T-cell (primary cell): ENCODE results near the gene ZNF200. TPM values are rescaled to one million over a fixed set of nuclear protein-coding genes. Genes with fewer than 3 reads are reported as not detected.
"Not testable (repeated sequence)": the region's sequence is repeated elsewhere in the genome, so short reads cannot be mapped to it uniquely, and the experiment has no call there.

Experiments used
- ATAC-seq, 4 experiments: fragments of 200-7000 bp in 3 of 4; fragments of 150-1000 bp in 1 of 4; cut with Tn5 transposase; replicated peaks in 1 of 4; 1 replicate in 3 of 4; 2 replicates in 1 of 4; pipeline ENCODE4 v1.10.0; 2021; ENCODE audit warnings: moderate library complexity in 3 of 4, mild to moderate bottlenecking in 2 of 4, moderate number of reproducible peaks in 1 of 4
- CTCF ChIA-PET, 2 donors: fragments of 300-600 bp; sonication (Branson Sonifier 250); formaldehyde crosslinking; loops; one replicate each; lab custom pipeline; 2022; ENCODE audit warnings: antibody characterized with exemption in 2 of 2; lab: Charles Lee
- POLR2A ChIA-PET, 2 donors: fragments of 300-600 bp; sonication (Branson Sonifier 250); formaldehyde crosslinking; loops; one replicate each; lab custom pipeline; 2022; ENCODE audit warnings: antibody characterized with exemption in 2 of 2; lab: Charles Lee
- DNase-seq, 35 experiments: peaks; one replicate each; pipeline versions ENCODE4 v3.0.0 to v3.0.0-alpha.2; 2013 to 2023
- H3K27ac ChIP-seq: one replicate; pipeline ENCODE4 v1.5.1; 2013; ENCODE audit warnings: low read length
- H3K27me3 ChIP-seq, 2 experiments: replicated peaks in 1 of 2; 1 replicate in 1 of 2; 2 replicates in 1 of 2; pipeline versions ENCODE4 v1.6.1 to v1.7.0; 2013; ENCODE audit warnings: low read length in 1 of 2, mixed read lengths in 1 of 2; ENCODE audit not compliant: control insufficient read depth in 2 of 2, insufficient read depth in 2 of 2; ENCODE audit errors: extremely low read depth in 1 of 2
- H3K36me3 ChIP-seq, 2 donors: 1 replicate in 1 of 2; 2 replicates in 1 of 2; pipeline versions ENCODE4 v1.6.1 to v1.7.0; 2013; ENCODE audit warnings: low read length in 1 of 2; ENCODE audit not compliant: control insufficient read depth in 2 of 2, insufficient read depth in 1 of 2; ENCODE audit errors: extremely low read depth in 1 of 2
- H3K4me1 ChIP-seq, 2 experiments: 1 replicate in 1 of 2; 2 replicates in 1 of 2; pipeline versions ENCODE4 v1.6.1 to v1.7.0; 2013; ENCODE audit warnings: low read length in 2 of 2, mixed read lengths in 1 of 2; ENCODE audit not compliant: insufficient read depth in 2 of 2, control insufficient read depth in 1 of 2; ENCODE audit errors: extremely low read depth in 1 of 2
- H3K4me3 ChIP-seq, 2 donors: 1 replicate in 1 of 2; 2 replicates in 1 of 2; pipeline versions ENCODE4 v1.5.1 to v1.7.0; 2013; ENCODE audit warnings: mild to moderate bottlenecking in 2 of 2, low read length in 1 of 2, moderate library complexity in 1 of 2; ENCODE audit not compliant: control insufficient read depth in 1 of 2; ENCODE audit errors: extremely low read depth in 1 of 2
- H3K9me3 ChIP-seq: 2 replicates; pipeline ENCODE4 v1.7.0; 2013
- H3K27ac Mint-ChIP-seq, 2 donors: one replicate each; pipeline ENCODE4 v1.8.0; 2020 to 2021; ENCODE audit warnings: mild to moderate bottlenecking in 2 of 2, mixed read lengths in 2 of 2
- H3K27me3 Mint-ChIP-seq, 2 donors: one replicate each; pipeline ENCODE4 v1.8.0; 2021 to 2022; ENCODE audit warnings: mixed read lengths in 2 of 2
- H3K36me3 Mint-ChIP-seq: one replicate; pipeline ENCODE4 v1.8.0; 2021; ENCODE audit warnings: mixed read lengths
- H3K4me1 Mint-ChIP-seq, 3 donors: one replicate each; pipeline ENCODE4 v1.8.0; 2020 to 2022; ENCODE audit warnings: mixed read lengths in 3 of 3, mild to moderate bottlenecking in 1 of 3
- H3K4me3 Mint-ChIP-seq, 3 donors: one replicate each; pipeline ENCODE4 v1.8.0; 2020 to 2022; ENCODE audit warnings: mild to moderate bottlenecking in 3 of 3, mixed read lengths in 3 of 3, moderate library complexity in 3 of 3
- H3K9me3 Mint-ChIP-seq, 3 donors: one replicate each; pipeline ENCODE4 v1.8.0; 2020 to 2022; ENCODE audit warnings: mixed read lengths in 3 of 3
- WGBS: methylation state at CpG from one replicate; pipeline ENCODE4 v1.1.5; 2013; ENCODE audit warnings: missing lambda C conversion rate; ENCODE audit not compliant: insufficient coverage; 5-methylcytosine and 5-hydroxymethylcytosine counted together
- total RNA-seq, 35 experiments: library from RNA in 6 of 35; stranded (reverse) in 6 of 35; fragments of 120-200 nt in 1 of 35; gene quantifications; one replicate each; pipeline versions ENCODE4 v1.2.1 to v1.2.4 and lab custom pipeline; 2013 to 2026

ZNF200 gene
- total RNA-seq, 5 donors from 2014 or later (not counting 1 experiment from before 2014, with no cell fraction given): 7.6 to 21.3 (median 20.1) TPM

GRCh38 chr16:3281222-3281820 is 46.4 kb upstream of the ZNF200 start:
- Mint-ChIP-seq H3K27ac (no peak overlapping the region), H3K4me3 (peak overlapping the region; percentile 28 to 93 (median 85)), H3K27me3 (peaks cover 0 to 1% of the 10 kb centered on the region in 2 donors), H3K4me1 (peaks cover 30 to 41% (median 32%) of the 10 kb centered on the region in 3 donors), H3K36me3 (peaks cover 20% of the 10 kb centered on the region), H3K9me3 (peaks cover 0 to 4% (median 1%) of the 10 kb centered on the region in 3 donors)
- POLR2A ChIA-PET: no interaction called here
- WGBS: 93% methylated on average over 4 of the region's 6 CpGs
- H3K4me1 ChIP-seq: peaks cover 12 to 32% of the 10 kb centered on the region in 2 experiments
- no peak overlapping the region for H3K27ac ChIP-seq
- H3K27me3 ChIP-seq: peaks cover 0 to 13% of the 10 kb centered on the region in 2 experiments
- DNase-seq (no peak), ATAC-seq (no peak)
- H3K9me3 ChIP-seq: no peaks in the 10 kb centered on the region
- CTCF ChIA-PET: no interaction called here
- no peak overlapping the region for H3K4me3 ChIP-seq
- H3K36me3 ChIP-seq: peaks cover 3 to 9% of the 10 kb centered on the region in 2 donors

GRCh38 chr16:3276679-3277078 is 41.7 kb upstream of the ZNF200 start:
- peaks cover 0 to 4% (median 0%) of the 10 kb centered on the region in 3 donors for H3K4me1 Mint-ChIP-seq
- WGBS: 72% methylated on average over 2 of the region's 5 CpGs
- H3K36me3 Mint-ChIP-seq: no peaks in the 10 kb centered on the region
- DNase-seq (no peak), ATAC-seq (no peak)
- Histone ChIP-seq H3K27ac (no peak overlapping the region), H3K27me3 (peaks cover 0 to 13% of the 10 kb centered on the region in 2 experiments), H3K4me3 (no peak overlapping the region), H3K4me1 (peaks cover 0 to 2% of the 10 kb centered on the region in 2 experiments), H3K9me3 (no peaks in the 10 kb centered on the region), H3K36me3 (no peaks in the 10 kb centered on the region)
- H3K9me3 Mint-ChIP-seq: peaks cover 0 to 11% (median 6%) of the 10 kb centered on the region in 3 donors
- CTCF ChIA-PET: no interaction called here
- no peak overlapping the region for H3K4me3 Mint-ChIP-seq
- H3K27ac Mint-ChIP-seq: no peak overlapping the region
- peaks cover 0 to 1% of the 10 kb centered on the region in 2 donors for H3K27me3 Mint-ChIP-seq
- POLR2A ChIA-PET: interaction anchor here in 1 of 2 donors (0.6 kb wide), 1 partner anchor 12 kb away, joined by 3 read pairs; no protein-coding TSS in a partner anchor

- ATAC-seq: no peak
- POLR2A ChIA-PET: no interaction called here
- H3K27ac Mint-ChIP-seq: no peak overlapping the region
- peaks cover 0 to 1% (median 0%) of the 10 kb centered on the region in 3 donors for H3K4me1 Mint-ChIP-seq
- H3K36me3 Mint-ChIP-seq: no peaks in the 10 kb centered on the region
- no peaks in the 10 kb centered on the region for H3K27me3 Mint-ChIP-seq
- peaks cover 0 to 11% (median 6%) of the 10 kb centered on the region in 3 donors for H3K9me3 Mint-ChIP-seq
- CTCF ChIA-PET: no interaction called here
- no peaks in the 10 kb centered on the region for H3K4me1 ChIP-seq
- H3K4me3 Mint-ChIP-seq: no peak overlapping the region
- peaks cover 0 to 7% of the 10 kb centered on the region in 2 experiments for H3K27me3 ChIP-seq
- H3K36me3 ChIP-seq: no peaks in the 10 kb centered on the region
- H3K27ac ChIP-seq: no peak overlapping the region
- H3K4me3 ChIP-seq: no peak overlapping the region
- no peak for DNase-seq
- no peaks in the 10 kb centered on the region for H3K9me3 ChIP-seq
These were observed 40.0 kb upstream of the ZNF200 start for GRCh38 chr16:3274947-3275346.

GRCh38 chr16:3274490-3274889 is 39.5 kb upstream of the ZNF200 start:
- Histone ChIP-seq H3K4me3 (no peak overlapping the region), H3K9me3 (no peaks in the 10 kb centered on the region), H3K27me3 (peaks cover 0 to 7% of the 10 kb centered on the region in 2 experiments), H3K27ac (no peak overlapping the region), H3K36me3 (no peaks in the 10 kb centered on the region), H3K4me1 (no peaks in the 10 kb centered on the region)
- ChIA-PET POLR2A (no interaction called here), CTCF (no interaction called here)
- 100% methylated on average over 1 of the region's 4 CpGs for WGBS
- peaks cover 0 to 1% (median 0%) of the 10 kb centered on the region in 3 donors for H3K4me1 Mint-ChIP-seq
- H3K9me3 Mint-ChIP-seq: peaks cover 0 to 11% (median 6%) of the 10 kb centered on the region in 3 donors
- H3K36me3 Mint-ChIP-seq: peaks cover 2% of the 10 kb centered on the region
- ATAC-seq (no peak), DNase-seq (no peak)
- no peak overlapping the region for H3K27ac Mint-ChIP-seq
- H3K4me3 Mint-ChIP-seq: no peak overlapping the region
- H3K27me3 Mint-ChIP-seq: no peaks in the 10 kb centered on the region

GRCh38 chr16:3271281-3271680 is 36.3 kb upstream of the ZNF200 start:
- H3K9me3 ChIP-seq, H3K27ac ChIP-seq, H3K36me3 ChIP-seq, H3K27me3 Mint-ChIP-seq, H3K27ac Mint-ChIP-seq, POLR2A ChIA-PET, CTCF ChIA-PET, H3K4me1 ChIP-seq, H3K4me1 Mint-ChIP-seq, H3K4me3 ChIP-seq, DNase-seq, ATAC-seq, H3K27me3 ChIP-seq, H3K4me3 Mint-ChIP-seq: not testable (repeated sequence)
- Mint-ChIP-seq H3K9me3 (peaks cover 0 to 12% (median 8%) of the 10 kb centered on the region in 3 donors), H3K36me3 (peaks cover 26% of the 10 kb centered on the region)
- WGBS: no CpG with 5 or more reads among the region's 22 CpGs

GRCh38 chr16:3270718-3271117 is 35.8 kb upstream of the ZNF200 start:
- H3K27ac ChIP-seq, DNase-seq, H3K4me3 ChIP-seq, H3K9me3 ChIP-seq, ATAC-seq, H3K4me1 Mint-ChIP-seq, H3K27ac Mint-ChIP-seq, H3K27me3 Mint-ChIP-seq, H3K27me3 ChIP-seq, H3K4me1 ChIP-seq, H3K4me3 Mint-ChIP-seq, POLR2A ChIA-PET, CTCF ChIA-PET: not testable (repeated sequence)
- WGBS: no CpG with 5 or more reads among the region's 5 CpGs
- Mint-ChIP-seq H3K36me3 (peaks cover 27% of the 10 kb centered on the region), H3K9me3 (peaks cover 0 to 11% (median 6%) of the 10 kb centered on the region in 3 donors)
- H3K36me3 ChIP-seq: peaks cover 0 to 12% of the 10 kb centered on the region in 2 donors
